Endothelial cell of umbilical vein (primary cell): ENCODE results near the gene GRAMD1B. TPM values are rescaled to one million over a fixed set of nuclear protein-coding genes. Genes with fewer than 3 reads are reported as not detected.

ENCODE experiments used
- microRNA-seq: library from miRNA; unstranded; fragments of <30 nt; microRNA quantifications from one replicate; pipeline ENCODE4 v1.2.0, GENCODE V29; 2021; ENCODE audit warnings: borderline number of aligned reads, borderline replicate concordance
- polyA plus RNA-seq, 4 experiments: library from polyadenylated mRNA; depleted of rRNA in 3 of 4; stranded (reverse) in 3 of 4; unstranded in 1 of 4; fragments of >200 nt; gene quantifications; 2 replicates each; pipeline versions ENCODE4 v1.2.1 to v1.2.3, GENCODE V29; 2011 to 2012; ENCODE audit warnings: missing spikeins in 1 of 4
- small RNA-seq: library from RNA; depleted of rRNA; stranded (forward); fragments of <200 nt; gene quantifications from one replicate; pipeline ENCODE3, GENCODE V24; 2012; ENCODE audit warnings: low replicate concordance, low read depth; ENCODE audit not compliant: insufficient read depth, insufficient read length
- total RNA-seq: library from RNA; stranded (reverse); gene quantifications from 2 replicates; pipeline ENCODE4 v1.2.3, GENCODE V29; 2021

Gene GRAMD1B
- total and polyA plus RNA-seq, 2 donors (not counting 3 experiments of a cell fraction or from before 2014, with no cell fraction given): 5.1 to 11.1 TPM

Small RNA genes lying within 50 kb of the gene (microRNA-seq; reads per million reads assigned to microRNA genes)
- gene MIR4493: not detected

Small RNA genes lying within 50 kb of the gene (small RNA-seq; reads per million reads assigned to genes)
- gene MIR4493: not detected

Other genes with a start within 250 kb of the GRAMD1B start
- gene CLMP, start 235.0 kb upstream of the GRAMD1B start, total RNA-seq: 0.18 and 0.37 TPM in 2 replicates
- 0.03 and 0.13 TPM in 2 replicates for gene CLMP, start 235.0 kb upstream of the GRAMD1B start, polyA plus RNA-seq
- 1.4 and 1.5 TPM in 2 replicates for gene SCN3B, start 224.4 kb downstream of the GRAMD1B start, total RNA-seq
- 0.72 and 0.91 TPM in 2 replicates for gene SCN3B, start 224.4 kb downstream of the GRAMD1B start, polyA plus RNA-seq